NCI-H2196 (cell line): ENCODE data around the gene TMPRSS3.
"Not testable (repeated sequence)": the region's sequence is repeated elsewhere in the genome, so short reads cannot be mapped to it uniquely, and the experiment has no call there.

Source experiments
- DNase-seq: peaks from one replicate; lab custom pipeline; 2025; ENCODE audit not compliant: unreplicated experiment; lab: John Stamatoyannopoulos, UW

The TMPRSS3 gene

DNA sequence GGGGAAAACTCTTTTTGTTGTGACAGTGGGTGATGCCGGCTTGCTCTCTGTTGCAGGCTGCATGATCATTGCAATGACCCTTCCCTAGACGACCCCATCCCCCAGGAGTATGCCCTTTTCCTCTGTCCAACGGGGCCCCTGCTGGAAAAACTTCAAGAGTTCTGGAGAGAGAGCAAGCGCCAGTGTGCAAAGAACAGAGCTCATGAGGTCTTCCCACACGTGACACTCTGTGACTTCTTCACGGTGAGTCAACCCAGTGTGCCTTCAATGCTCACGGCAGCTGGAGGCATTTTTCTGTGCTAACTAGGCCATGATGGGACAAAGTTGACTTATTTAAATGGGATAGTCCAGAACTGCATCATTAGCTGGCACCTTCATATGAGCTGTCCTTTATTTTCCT, 13.5 kb upstream of the TMPRSS3 start:
- no peak for DNase-seq

DNA sequence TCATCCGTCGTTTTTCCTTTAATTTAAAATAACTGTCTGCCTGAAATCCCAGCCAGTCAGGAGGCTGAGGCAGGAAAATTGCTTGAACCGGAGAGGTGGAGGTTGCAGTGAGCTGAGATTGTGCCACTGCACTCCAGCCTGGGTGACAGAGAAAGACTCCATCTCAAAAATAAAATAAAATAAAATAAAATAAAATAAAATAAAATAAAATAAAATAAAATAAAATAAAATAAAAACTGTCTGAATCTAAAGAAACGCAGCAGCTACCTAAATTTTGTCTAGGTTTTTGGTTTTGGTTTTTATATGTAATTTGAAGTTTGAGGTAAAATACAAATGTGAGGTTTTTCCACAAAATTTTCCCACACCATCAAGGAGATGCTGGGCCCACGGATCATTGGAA, 12.9 kb upstream of the TMPRSS3 start:
- DNase-seq, result not testable (repeated sequence)

DNA sequence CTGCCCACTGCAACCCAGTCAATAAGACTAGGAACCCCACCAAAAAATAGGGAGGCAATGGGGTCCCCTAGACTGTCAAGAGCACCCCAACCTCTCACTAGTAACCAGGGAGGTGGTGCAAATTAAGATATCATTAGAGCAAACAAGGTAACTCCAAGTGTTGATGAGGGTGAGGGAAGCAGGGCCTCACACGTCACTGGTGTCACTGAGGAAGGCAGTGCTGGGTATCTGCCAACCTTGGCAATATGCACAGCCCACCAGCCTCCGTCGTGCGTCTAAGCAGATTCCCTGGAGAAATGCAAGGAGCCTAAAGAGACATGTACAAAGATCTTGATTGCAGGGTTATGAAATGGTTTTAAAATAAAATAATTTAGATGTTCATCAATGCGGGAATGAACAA, 11.6 kb upstream of the TMPRSS3 start:
- no peak for DNase-seq

DNA sequence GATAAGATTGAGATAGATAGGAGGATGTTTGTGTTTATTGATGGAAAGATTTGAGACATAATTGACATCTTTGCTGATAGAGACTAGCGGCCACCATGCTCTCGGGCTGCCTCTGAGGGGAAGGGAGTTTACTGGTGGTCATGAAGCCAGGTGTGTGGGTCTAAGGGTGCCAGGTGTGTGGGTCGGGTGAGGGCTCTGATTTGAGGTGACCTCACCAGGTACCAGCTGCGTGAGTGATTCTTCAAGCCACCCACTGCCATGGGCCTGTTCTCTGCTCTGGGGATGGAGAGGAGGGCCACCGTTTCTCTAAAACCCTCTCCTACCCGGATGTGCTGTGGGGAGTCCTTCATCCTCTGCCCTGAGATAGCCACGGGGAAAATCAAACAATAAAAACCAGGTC, 11.0 kb upstream of the TMPRSS3 start:
- DNase-seq, result no peak

DNA sequence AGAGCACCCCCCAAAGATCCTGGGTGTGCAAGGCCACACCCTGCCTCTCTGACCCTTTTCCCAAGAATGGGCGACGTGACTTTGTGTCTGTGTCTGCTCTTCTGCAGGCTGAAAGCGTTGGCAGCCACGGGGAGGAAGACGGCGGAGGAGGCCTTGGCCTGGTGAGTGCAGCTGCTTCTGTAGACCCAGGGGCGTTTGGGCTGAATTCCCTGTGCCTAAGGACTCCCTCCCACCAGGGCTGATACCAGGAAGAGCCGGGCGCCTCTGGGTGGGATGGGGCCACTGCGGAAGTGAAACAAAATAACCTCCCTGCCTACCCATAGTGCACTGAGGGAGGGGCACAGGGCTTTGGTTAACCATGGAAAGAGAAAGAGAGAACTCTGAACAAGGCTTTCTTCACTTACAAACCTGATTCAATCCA, 10.4 kb upstream of the TMPRSS3 start:
- no peak for DNase-seq

DNA sequence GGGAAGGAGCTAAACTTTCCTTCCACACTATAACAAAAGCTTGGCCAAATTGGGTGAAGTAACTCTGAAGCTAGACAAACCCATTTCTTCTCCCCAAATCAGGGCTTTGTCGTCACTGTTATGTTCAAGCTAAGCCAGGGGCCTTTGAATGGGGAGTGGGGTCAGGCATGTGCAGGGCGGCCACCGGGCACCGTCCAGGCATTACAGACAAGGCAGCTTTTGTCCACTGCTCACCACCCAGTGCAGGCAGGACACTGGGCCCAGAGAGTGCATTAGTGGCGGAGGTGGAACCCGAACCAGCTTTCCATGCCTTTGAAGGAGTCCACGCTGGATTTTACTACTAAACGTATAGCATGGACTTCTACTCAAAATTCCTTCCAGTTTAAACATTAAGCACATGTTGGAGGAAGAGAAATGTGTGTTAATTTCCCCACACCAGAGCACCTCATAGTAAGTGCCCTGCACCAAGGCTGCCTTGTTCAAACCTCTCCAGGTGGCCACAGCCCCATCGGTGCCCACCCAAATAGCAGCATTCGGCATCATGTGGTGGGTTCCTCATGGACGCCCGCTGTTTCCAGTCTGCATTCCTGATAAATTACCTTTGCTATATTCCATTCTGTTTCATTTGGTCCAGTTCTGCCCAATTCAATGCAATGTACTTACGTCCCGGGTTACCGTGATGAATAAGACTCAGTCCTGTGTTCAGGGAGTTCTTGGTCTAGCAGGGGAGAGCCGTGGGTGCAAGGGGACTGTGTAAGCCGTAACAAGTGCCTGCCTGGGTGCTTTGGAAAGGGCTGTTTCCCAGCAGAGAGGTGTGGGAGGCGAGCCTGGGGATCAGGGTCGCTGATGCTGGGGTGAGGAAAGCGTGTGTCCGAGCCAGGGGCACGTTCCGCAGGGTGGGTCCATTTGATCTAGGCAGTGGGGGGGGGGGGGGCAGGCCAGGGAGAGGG, 9.5 kb upstream of the TMPRSS3 start:
- DNase-seq, result no peak

DNA sequence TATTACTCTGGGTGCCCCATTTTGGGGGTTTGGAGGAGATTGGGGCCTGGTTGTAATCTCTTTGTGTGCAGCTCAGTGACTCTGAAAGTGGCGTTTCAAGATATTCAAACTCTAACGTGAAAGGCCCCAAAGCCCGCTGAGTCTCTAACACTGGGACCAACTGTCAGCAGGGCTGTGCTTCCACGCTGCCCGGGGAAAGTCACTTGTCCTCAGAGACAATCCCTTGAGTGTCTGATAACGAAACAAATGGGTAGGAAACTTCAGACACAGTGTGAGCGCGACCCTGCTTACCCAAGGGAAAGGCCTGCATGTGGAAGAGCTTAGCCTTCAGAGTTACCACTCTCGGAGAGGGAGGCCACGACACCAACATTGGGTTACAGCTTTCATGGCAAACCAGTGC, 8.7 kb upstream of the TMPRSS3 start:
- DNase-seq, result no peak

DNA sequence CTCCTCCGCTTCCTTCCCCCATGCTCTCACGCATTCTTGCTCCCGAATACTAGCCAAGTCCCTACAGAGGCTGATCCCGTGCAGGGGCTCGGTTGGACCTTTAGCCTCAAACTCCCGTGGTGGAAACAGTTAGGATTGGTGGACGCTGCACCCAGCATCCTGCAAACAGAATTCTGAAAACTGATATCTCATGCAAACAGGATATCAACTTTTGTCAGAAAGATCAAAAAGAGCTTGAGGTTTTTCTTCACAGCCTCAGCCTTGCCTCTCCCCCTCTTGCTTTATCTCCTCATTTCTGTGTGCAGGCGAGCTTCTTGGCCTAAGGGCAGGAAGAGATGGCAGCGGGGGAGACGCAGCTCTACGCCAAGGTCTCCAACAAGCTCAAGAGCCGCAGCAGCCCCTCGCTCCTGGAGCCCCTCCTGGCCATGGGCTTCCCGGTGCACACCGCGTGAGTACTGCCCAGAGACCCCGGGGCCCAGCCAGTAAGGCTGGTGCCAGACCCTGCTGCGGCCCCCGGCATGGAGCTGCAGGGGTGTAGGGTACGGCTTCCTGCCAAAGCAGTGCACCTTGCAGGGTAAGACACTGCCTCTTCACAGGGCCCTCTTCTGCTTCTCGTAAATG, 7.9 kb upstream of the TMPRSS3 start, which contains the start of gene UBASH3A:
Gene UBASH3A (plus strand): TSS at position 292 of the 621 bp plus-strand sequence. CDS start 44 bp downstream, at position 336.
- DNase-seq, result no peak

DNA sequence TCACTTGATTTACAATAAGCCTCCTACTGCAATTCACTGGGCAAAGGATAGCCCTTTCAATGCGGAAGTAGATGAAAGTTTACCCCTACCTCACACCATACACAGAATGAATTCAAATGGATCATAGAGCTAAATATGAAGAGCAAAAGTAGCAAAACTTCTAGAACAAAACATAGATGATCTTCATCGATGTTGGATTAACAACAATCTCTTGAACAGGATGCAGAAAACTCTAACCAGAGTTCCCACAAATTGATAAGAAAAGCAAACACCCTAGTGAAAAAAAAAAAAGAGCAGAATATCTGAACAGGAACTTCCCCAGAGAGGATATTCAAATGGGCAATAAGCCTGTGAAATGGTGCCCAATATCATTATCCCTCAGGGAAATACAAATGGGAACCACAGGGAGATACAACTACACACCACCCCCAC, 6.0 kb upstream of the TMPRSS3 start:
- no peak for DNase-seq

DNA sequence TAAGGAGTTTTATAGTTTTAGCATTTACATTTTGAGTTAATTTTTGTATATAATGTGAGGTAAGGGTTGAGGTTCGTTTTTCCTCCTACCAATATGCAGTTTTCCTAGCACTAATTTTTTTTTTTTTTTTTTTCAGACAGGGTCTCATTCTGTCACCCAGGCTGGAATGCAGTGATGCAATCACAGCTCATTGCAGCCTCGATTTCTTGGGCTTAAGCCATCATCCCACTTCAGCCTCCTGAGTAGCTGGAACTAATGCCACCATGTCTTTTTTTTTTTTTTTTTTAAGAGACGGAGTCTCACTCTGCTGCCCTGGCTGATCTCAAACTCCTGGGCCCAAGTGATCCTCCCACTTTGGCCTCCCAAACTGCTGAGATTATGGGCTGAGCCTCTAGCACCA, 5.3 kb upstream of the TMPRSS3 start:
- DNase-seq, result no peak

DNA sequence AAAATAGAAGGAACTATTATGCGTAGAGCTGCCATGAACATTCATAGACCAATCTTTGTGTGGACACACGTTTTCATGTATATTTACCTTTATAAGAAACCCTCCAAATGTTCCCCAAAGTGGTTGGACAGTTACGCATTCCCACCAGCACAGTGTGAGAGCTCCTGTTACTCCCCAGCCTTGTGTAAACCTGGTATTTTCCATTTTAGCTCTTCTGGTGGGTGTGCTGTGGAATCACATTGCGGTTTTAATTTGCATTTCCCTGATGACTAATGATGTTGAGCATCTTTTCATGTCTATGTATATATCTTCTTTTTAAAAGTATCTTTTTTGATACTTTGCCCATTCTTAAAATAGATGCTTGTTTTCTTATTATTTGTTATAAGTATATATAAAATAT, 4.7 kb upstream of the TMPRSS3 start:
- DNase-seq, result no peak

DNA sequence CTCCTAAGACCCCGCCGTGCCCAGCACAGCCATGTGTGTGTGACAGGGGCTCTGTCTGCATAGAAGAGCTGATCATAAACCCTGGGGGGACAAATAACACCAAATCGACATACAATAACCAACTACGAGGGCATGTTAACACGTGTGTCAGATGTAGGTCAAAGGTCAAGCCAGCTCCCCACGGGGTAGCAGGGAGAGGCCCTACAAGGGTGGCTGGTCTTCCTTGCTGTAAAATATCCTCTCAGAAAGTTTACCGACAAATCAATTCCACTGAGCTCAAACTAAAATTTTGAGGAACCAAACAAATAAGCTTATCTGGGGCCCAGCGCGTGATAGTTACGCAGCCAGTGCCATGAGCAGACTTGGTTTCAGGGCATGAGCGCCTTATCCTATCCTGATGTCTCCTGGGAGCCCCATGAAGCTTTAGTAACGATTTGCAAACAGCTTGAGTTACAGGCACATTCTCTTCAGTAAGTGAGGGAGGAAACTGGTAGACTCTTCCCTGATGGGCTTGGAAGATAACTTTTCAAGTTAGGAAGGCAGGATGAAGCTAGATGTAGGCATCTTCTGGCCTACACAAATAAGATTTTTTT, 2.7 kb upstream of the TMPRSS3 start:
- no peak for DNase-seq

DNA sequence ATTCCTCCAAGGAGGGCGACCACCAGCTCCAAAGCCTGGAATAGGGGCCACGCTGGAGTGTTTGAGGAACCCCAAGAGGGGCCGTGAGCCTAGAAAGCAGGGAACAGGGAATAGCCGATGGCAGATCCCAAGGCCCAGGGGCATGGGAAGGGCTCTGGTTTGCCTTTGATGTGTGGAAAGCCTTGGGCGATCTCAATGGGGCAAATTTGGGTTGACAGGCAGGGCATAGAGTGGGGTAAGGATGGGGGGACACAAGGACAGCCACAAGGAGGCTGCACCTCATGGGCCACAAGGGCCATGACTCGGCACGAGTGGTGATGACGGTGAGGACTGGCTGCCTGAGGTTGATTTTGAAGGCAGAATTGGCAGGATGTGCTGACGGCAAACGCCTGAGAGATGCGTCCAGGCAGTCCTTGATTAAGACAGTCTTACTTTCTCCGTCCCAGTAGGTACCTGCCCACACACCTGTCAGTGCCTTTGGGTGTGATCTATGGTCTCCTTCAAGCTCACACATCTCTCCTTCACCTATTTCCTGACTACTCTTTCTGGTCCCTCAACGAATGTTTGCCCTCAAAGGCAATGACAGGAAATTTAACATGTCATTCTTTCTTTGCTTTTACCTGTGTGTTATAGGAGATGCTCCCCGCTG, 2.0 kb upstream of the TMPRSS3 start:
- no peak for DNase-seq

DNA sequence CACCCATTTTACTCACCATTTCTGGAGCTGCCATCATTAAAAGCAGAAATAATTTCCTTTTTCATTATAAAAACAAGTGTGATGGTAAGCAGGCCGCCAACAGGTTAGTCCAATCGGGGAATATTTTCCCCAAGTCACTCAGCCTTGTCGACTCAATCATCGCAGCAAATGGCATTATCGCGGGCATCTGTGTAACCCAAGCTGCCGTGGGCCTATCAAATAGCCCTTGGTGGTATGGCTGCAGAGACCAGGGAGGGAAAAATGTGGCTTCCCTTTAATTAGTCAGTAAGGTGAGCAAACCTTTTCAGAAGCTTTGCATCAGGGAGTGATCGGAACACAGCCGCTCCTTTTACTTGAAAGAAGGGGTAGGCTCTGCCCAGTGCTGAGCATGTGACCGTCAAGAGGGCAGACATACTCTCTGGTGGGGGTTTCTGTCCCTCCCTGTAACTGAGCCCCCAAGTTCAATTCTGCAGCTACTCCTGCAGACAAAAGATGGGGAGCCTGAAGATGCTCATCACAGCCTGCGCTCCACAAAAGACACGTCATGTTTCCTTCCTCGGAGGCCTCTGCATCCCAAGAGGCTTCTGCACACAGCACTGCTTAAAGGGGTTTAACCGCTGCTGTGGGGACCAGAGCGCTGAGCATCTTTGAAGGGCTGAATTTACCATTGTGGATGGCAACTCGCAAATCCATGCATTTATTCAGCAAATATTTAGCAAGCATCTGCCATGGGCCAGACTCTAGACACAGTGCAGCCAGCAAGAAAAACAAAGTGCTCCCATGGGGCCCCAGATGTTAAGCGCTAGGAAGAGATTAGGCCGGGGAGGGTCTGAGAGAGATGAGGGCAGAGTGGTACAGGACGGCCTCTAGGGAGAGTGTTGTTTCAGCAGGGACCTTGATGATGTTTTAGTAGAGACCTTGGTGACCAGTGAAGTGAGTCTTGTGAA, 1.2 kb upstream of the TMPRSS3 start:
- DNase-seq, result no peak

DNA sequence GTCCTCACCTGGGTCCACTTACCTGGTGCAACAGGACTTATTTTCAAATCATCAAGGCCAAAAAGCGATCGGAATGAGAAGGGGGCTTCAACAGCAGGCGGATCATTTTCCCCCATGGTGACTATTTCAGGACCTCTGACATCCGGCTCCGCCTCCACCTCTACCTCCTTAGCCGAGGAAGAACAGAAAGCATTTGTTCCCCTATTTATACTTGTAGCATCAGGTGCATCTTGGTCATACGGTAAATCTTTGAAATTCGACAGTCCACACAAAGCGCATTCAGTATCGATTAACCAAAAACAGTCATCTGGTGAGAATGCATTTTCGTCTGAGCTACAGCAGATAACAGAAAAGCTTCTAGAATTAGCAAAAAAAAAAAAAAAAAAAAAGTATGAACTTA, 550 bp downstream of the TMPRSS3 start:
- DNase-seq, result no peak

DNA sequence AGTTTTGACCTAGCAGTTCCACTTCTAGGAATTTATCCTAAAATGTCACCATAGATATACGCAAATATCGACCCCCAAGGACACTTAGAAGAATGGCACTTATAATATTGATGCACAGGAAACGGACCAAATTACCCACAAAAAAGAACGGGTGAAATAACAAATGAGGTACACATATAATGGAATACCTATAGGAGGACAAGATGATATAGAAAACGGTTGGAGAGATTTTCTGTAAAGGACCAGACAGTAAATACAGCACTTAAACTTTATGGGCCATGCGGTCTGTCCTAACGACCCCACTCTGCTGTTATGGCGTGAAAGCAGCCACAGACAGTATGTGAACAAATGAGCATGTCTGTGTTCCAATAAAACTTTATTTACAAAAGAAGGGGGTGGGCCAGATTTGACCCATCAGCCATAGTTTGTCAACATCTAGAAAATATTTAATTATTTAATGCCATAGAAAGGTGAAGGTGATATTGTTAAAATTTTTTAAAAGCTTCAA, 2.4 kb downstream of the TMPRSS3 start:
- DNase-seq, result no peak

DNA sequence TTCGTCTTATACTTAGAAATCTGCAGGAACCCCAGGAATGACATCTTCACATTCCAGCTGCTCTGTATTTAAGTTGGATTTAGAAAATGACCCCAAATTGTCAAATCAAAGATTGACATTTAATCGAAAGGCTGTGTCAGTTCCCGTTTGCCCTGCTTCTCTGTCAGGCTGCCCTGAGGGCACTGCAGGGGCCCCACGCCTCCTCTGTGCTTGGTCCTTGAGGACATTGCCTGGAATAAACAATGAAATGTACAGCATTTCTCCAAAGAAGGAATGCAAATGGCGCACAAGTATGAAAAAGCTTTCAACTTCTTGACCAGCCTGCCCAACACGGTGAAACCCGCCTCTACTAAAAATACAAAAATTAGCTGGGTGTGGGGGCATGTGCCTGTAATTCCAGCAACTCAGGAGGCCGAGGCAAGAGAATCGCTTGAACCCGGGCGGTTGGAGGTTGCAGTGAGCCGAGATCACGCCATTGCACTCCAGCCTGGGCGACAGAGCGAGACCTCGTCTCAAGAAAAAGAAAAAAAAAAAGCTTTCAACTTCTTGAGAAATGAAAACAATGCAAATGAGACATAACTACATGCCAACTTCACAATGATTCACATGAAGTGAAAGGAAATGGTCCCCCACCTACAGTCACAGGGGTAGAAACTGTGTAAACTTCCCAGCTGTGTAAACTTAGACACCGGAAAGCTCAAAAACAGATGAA, 3.0 kb downstream of the TMPRSS3 start:
- no peak for DNase-seq

DNA sequence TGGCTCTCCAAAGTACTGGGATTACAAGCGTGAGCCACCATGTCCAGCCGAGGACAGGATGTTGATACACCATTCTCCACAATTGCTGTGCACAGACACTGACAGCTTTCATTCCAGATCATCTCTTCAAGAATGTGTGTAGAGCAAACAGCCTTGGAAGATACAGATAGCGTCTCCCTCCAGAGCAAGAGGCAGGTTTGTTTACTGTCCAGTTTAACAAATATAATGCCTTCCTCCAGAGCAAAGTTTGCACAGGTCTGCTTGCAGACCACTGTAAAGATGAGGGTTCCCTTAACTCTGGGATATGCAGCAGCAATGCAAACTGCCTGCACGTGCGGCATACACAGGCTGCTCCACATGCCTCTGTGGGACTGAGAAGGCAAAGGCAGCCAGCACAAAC, 4.6 kb downstream of the TMPRSS3 start:
- DNase-seq, result no peak

DNA sequence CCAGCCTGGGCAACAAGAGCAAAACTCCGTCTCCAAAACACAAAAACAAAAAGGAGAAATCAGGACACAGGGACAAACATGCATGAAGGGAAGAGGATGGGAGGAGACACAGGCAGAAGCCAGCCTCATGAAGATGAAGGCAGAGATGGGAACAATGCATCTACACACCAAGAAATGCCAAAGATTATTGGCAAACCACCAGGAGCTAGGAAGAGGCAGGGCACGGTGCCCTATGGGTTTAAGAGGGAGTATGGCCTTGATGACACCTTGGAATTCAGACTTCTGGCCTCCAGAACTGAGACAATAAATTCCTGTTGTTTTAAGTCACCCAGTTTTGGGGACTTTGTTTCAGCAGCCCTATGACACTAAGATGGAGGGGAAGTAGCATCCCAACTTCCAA, 5.2 kb downstream of the TMPRSS3 start:
- DNase-seq, result no peak

DNA sequence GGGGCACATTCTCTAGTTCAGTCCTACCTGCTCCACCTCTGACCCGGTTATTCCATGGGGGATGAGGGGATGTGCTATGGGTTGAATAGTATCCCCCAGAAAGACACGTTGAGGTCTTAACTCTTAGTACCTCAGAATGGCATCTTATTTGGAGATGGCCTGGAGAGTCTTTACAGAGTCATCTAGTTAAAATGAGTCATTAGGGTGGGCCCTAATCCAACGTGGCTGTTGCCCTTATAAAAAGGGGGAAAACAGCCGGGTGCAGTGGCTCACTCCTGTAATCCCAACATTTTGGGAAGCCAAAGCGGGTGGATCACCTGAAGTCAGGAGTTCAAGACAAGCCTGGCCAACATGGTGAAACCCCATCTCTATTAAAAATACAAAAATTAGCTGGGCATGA, 5.7 kb downstream of the TMPRSS3 start:
- DNase-seq, result no peak
